Activated T-helper 1 cell treated with anti-CD3 and anti-CD28 coated beads, Interleukin-12 subunit alpha, Interleukin-12 subunit beta, Interleukin-2, Interleukin-4 antibody, amounts not matched to agents 30 ng/mL and 10 ng/mL and 1 ng/mL, durations not matched to agents 14 hours and 24 hours and 36 hours (primary cell): Measurements from ENCODE around the gene PPP1R26. TPM values are rescaled to one million over a fixed set of nuclear protein-coding genes. Genes with fewer than 3 reads are reported as not detected.
"Not testable (repeated sequence)": the region's sequence is repeated elsewhere in the genome, so short reads cannot be mapped to it uniquely, and the experiment has no call there.

ENCODE experiments used
- DNase-seq: peaks from one replicate; pipeline ENCODE4 v3.0.0; 2021; ENCODE audit warnings: low spot score
- H3K27ac Mint-ChIP-seq: one replicate; pipeline ENCODE4 v1.8.0; 2021; ENCODE audit warnings: mild to moderate bottlenecking, mixed read lengths
- H3K27me3 Mint-ChIP-seq: one replicate; pipeline ENCODE4 v1.8.0; 2022; ENCODE audit warnings: mild to moderate bottlenecking, moderate library complexity, mixed read lengths; ENCODE audit not compliant: insufficient read depth
- H3K36me3 Mint-ChIP-seq: one replicate; pipeline ENCODE4 v1.8.0; 2021; ENCODE audit warnings: low read depth, mixed read lengths
- H3K4me1 Mint-ChIP-seq: one replicate; pipeline ENCODE4 v1.8.0; 2021; ENCODE audit warnings: low read depth, mixed read lengths
- H3K4me3 Mint-ChIP-seq: one replicate; pipeline ENCODE4 v1.8.0; 2021; ENCODE audit warnings: mild to moderate bottlenecking, moderate library complexity, mixed read lengths
- H3K9me3 Mint-ChIP-seq: one replicate; pipeline ENCODE4 v1.8.0; 2021; ENCODE audit warnings: mixed read lengths
- intact Hi-C: fragments of 100-400 bp; cut with micrococcal nuclease; formaldehyde crosslinking; loops from one replicate; pipeline ENCODE4 v1.15.1; 2024
- total RNA-seq: library from RNA; stranded (reverse); gene quantifications from 2 replicates; pipeline ENCODE4 v1.2.3, GENCODE V29; 2022

PPP1R26 gene
- total RNA-seq, 1 donor from 2014 or later: 0.86 TPM

GRCh38 chr9:135505406-135506187 lies 26.0 kb downstream of the PPP1R26 start:
- Mint-ChIP-seq H3K27me3 (no peaks in the 10 kb centered on the region), H3K4me3 (no peak overlapping the region), H3K36me3 (peaks cover 16% of the 10 kb centered on the region), H3K4me1 (peaks cover 13% of the 10 kb centered on the region), H3K27ac (no peak overlapping the region), H3K9me3 (peaks cover 6% of the 10 kb centered on the region)
- intact Hi-C loops: loop anchor here (10.0 kb wide), 1 partner anchor 609 kb away; the partner anchor contains the start of gene TMEM250
- DNase-seq: no peak

DNA sequence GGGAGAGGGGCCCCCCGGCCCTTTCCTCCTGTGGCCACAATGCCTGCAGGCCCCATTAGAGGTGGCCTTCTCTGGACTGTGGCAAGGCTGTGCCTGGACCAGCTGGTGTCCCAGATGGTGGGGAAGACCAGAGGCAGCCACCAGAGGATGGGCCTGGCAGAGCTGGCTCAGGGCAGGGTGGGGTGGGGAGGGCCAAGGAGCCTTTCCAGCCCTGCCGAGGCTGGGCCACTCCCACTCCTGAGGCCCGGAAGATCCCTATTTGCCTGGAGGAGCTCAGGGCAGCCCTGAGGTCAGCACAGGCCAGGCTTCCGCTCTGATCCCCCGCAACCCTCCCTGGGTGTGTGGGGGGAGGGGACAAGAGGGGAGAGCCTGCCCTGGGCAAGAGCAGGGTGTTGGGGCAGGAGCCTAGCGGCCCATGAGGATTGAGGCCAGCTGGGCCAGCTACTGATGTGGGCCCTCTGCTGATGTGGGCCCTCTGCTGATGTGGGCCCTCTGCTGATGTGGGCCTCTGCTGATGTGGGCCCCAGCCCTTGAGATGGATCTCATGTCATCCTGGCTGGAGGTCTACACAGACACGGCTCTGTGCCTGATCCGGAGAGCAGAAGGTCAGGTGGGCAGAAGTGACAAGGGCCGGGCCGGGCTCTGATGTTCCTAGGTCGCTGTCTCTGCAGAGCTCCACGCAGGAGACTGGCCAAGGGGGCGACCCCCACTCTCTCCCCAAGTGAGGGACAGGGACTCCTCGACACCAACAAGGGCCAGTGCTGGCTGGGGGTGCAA lies 26.9 kb downstream of the PPP1R26 start:
- intact Hi-C loops: loop anchor here (10.0 kb wide), 1 partner anchor 608 kb away; the partner anchor contains the start of gene TMEM250
- Mint-ChIP-seq H3K36me3 (peaks cover 16% of the 10 kb centered on the region), H3K27me3 (no peaks in the 10 kb centered on the region), H3K27ac (no peak overlapping the region), H3K4me3 (no peak overlapping the region), H3K9me3 (peaks cover 6% of the 10 kb centered on the region), H3K4me1 (peaks cover 21% of the 10 kb centered on the region)
- DNase-seq: no peak

GRCh38 chr9:135507104-135508035 lies 27.8 kb downstream of the PPP1R26 start:
- peaks cover 6% of the 10 kb centered on the region for H3K9me3 Mint-ChIP-seq
- H3K27ac Mint-ChIP-seq: no peak overlapping the region
- intact Hi-C loops: loop anchor here (10.0 kb wide), 1 partner anchor 607 kb away; the partner anchor contains the start of gene TMEM250
- H3K36me3 Mint-ChIP-seq: peaks cover 13% of the 10 kb centered on the region
- peaks cover 20% of the 10 kb centered on the region for H3K4me1 Mint-ChIP-seq
- no peak for DNase-seq
- H3K27me3 Mint-ChIP-seq: peaks cover 1% of the 10 kb centered on the region
- H3K4me3 Mint-ChIP-seq: no peak overlapping the region

GRCh38 chr9:135508211-135508820 lies 28.7 kb downstream of the PPP1R26 start:
- Mint-ChIP-seq H3K4me3 (no peak overlapping the region), H3K9me3 (peaks cover 6% of the 10 kb centered on the region), H3K4me1 (peaks cover 22% of the 10 kb centered on the region), H3K36me3 (peaks cover 9% of the 10 kb centered on the region), H3K27me3 (peaks cover 6% of the 10 kb centered on the region), H3K27ac (no peak overlapping the region)
- DNase-seq: no peak
- intact Hi-C loops: loop anchor here (10.0 kb wide), 1 partner anchor 606 kb away; the partner anchor contains the start of gene TMEM250

DNA sequence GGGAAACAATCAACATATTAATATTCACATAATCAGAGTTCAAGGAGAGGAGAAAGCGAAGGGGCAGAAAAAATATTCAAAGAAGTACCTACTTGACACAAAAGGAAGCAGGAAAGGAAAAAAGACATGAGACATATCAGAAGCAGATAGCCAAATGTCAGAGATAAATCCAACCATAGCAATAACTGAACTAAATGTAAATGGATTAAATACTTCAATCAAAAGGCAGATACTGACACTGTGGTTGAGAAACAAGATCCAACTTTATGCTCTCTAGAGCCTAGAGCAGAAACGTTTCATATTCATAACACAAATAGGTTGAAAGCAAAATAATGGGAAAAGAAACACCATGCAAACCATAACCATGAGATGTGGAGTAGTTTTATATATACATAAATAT lies 29.9 kb downstream of the PPP1R26 start:
- Mint-ChIP-seq H3K36me3 (peaks cover 7% of the 10 kb centered on the region), H3K9me3 (peaks cover 6% of the 10 kb centered on the region), H3K27me3 (peaks cover 6% of the 10 kb centered on the region), H3K27ac (no peak overlapping the region), H3K4me3 (no peak overlapping the region), H3K4me1 (peaks cover 22% of the 10 kb centered on the region)
- intact Hi-C loops: loop anchor here (10.0 kb wide), 1 partner anchor 605 kb away; the partner anchor contains the start of gene TMEM250
- DNase-seq: no peak

DNA sequence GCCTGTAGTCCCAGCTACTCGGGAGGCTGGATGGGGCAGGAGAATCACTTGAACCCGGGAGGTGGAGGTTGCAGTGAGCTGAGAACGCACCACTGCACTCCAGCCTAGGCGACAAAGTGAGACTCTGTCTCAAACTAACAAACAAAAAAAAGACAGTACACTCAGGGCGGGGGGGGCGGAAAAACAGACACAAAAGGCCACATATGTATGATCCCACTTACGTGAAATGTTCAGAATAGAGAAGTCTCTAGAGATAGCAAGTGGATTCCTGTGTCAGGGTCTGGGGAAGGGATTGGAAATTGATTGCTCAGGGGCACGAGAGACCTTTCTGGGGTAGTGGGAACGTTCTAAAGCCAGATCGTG lies 32.6 kb downstream of the PPP1R26 start:
- Mint-ChIP-seq H3K4me1 (peaks cover 28% of the 10 kb centered on the region), H3K27ac (no peak overlapping the region), H3K27me3 (peaks cover 6% of the 10 kb centered on the region), H3K9me3 (peaks cover 6% of the 10 kb centered on the region), H3K36me3 (no peaks in the 10 kb centered on the region), H3K4me3 (no peak overlapping the region)
- no peak for DNase-seq
- intact Hi-C loops: no loop called here

- peaks cover 28% of the 10 kb centered on the region for H3K4me1 Mint-ChIP-seq
- DNase-seq: no peak
- H3K4me3 Mint-ChIP-seq: no peak overlapping the region
- H3K27ac Mint-ChIP-seq: no peak overlapping the region
- no peaks in the 10 kb centered on the region for H3K36me3 Mint-ChIP-seq
- intact Hi-C loops: no loop called here
- H3K27me3 Mint-ChIP-seq: peaks cover 9% of the 10 kb centered on the region
- H3K9me3 Mint-ChIP-seq: peaks cover 6% of the 10 kb centered on the region
Measured at GRCh38 chr9:135512904-135513303, 33.3 kb downstream of the PPP1R26 start.

GRCh38 chr9:135513351-135513846 lies 33.8 kb downstream of the PPP1R26 start:
- Mint-ChIP-seq H3K9me3 (peaks cover 6% of the 10 kb centered on the region), H3K4me1 (peaks cover 28% of the 10 kb centered on the region), H3K4me3 (no peak overlapping the region), H3K27ac (no peak overlapping the region), H3K27me3 (peaks cover 9% of the 10 kb centered on the region), H3K36me3 (no peaks in the 10 kb centered on the region)
- no peak for DNase-seq
- intact Hi-C loops: no loop called here

DNA sequence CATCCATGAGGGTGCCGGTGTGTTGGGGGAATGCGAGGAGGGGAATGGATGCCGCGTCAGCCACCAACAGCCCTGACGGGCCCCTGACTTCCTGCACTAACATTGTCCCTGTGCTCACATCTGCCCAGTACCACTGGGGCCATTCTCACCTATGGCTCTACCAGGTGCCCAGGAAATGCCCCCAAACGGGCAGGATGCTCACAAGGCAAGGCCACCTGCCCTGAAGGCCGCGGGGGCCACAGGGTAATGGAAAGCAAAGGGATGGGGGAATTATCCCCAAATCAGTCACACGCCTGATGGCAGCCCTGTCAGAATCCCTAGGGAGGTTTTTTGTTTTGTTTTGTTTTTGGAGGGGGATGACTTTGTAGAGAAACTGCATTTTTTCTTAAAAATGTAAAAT lies 34.3 kb downstream of the PPP1R26 start:
- H3K27me3 Mint-ChIP-seq, H3K9me3 Mint-ChIP-seq, H3K36me3 Mint-ChIP-seq, DNase-seq, H3K4me3 Mint-ChIP-seq, H3K27ac Mint-ChIP-seq, intact Hi-C loops: not testable (repeated sequence)
- peaks cover 28% of the 10 kb centered on the region for H3K4me1 Mint-ChIP-seq

- H3K4me1 Mint-ChIP-seq: peaks cover 28% of the 10 kb centered on the region
- DNase-seq: no peak
- peaks cover 1% of the 10 kb centered on the region for H3K9me3 Mint-ChIP-seq
- no peak overlapping the region for H3K4me3 Mint-ChIP-seq
- peaks cover 9% of the 10 kb centered on the region for H3K27me3 Mint-ChIP-seq
- intact Hi-C loops: no loop called here
- no peaks in the 10 kb centered on the region for H3K36me3 Mint-ChIP-seq
- no peak overlapping the region for H3K27ac Mint-ChIP-seq
Measured at GRCh38 chr9:135514342-135515082, 34.9 kb downstream of the PPP1R26 start.

DNA sequence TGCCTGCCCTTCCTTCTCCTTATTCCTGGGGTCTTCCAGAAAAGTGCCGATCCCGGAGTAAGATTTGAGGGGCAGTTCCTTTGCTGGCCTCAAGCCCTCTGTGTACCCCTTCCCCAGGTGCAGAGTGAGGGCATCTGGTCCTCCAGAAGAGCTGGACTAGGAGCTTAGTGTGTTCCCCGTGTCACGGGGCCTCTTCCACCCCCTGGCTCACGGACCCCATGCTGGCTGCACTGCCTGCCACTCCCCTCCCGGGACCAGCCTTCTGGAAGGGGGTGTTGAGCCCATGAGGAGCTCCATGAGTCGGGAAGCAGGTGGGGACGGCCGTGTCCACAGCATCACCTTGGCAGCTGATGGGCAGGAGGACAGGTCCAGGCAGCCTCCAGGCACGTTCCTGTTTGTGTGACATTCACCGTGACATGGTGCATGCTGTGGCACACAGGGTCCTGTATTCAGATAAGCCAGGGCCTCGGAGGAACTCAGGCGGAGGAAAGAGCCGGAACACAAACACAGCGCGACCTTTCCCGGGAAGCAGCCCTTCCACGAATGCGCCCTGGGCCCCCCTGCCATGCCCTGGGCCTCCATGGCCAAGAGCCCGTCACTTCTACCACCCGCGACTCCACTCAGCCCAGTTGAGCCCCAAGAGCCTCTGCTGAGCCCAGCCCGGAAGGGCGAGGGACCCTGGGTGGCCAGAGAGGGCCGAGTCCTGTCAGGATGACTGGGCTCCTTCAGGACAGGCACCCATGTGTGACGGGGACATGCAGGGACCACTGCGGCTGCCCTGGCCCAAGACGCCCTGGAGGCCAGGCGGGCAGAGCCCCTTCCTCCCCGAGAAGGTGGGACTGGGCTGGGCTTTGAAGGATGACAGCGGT lies 35.7 kb downstream of the PPP1R26 start:
- Mint-ChIP-seq H3K27ac (no peak overlapping the region), H3K9me3 (no peaks in the 10 kb centered on the region), H3K4me1 (peaks cover 28% of the 10 kb centered on the region), H3K27me3 (peaks cover 13% of the 10 kb centered on the region), H3K36me3 (no peaks in the 10 kb centered on the region), H3K4me3 (no peak overlapping the region)
- no peak for DNase-seq
- intact Hi-C loops: no loop called here
